ENCODE results near the gene AFAP1L1.

AFAP1L1 gene

DNA sequence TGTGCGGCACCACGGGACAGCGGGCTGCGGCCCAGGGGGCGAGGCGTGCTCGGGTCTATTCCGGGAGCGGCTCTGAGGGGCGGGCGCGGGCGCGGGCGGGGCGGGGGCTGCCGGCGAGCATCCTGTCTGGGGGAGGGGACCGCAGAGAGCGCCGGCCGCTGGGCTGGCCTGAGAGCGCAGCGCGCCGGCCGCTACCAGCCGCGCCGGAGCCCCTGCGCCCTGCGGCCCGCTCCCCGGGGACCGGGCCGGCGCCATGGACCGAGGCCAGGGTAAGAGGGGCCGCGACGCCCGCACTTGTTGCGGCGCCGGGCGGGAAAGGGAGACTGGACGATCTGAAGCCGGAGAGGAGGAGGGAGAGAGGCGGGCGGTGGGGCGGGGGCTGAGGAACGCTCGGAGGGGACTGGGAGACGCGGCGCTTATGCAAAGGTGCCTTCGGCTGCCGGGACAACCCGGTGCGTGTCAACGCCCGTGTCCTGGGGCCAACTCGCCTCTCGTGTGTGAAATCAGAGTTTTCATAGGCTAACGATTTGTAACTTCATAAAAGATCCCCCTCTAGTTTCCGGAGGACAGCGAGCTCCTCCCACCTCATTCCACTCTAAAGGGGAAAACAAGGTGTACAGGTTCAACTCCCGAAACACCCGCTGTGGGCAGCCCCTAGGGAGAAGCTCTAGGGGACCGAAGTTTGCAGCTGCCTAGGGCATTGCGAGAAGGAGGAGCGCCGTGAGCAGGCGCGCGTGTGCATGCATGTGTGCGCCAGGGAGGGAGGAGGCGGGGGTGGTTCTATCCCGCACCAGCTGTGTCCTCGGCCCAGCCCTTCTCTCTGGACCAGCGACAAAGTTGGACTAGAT lies at the start of gene AFAP1L1:
Gene AFAP1L1, plus strand, starts transcription at position 144 of the 848 bp plus-strand sequence. Its CDS starts 110 bp downstream, at position 254.
- no peak for DNase-seq

DNA sequence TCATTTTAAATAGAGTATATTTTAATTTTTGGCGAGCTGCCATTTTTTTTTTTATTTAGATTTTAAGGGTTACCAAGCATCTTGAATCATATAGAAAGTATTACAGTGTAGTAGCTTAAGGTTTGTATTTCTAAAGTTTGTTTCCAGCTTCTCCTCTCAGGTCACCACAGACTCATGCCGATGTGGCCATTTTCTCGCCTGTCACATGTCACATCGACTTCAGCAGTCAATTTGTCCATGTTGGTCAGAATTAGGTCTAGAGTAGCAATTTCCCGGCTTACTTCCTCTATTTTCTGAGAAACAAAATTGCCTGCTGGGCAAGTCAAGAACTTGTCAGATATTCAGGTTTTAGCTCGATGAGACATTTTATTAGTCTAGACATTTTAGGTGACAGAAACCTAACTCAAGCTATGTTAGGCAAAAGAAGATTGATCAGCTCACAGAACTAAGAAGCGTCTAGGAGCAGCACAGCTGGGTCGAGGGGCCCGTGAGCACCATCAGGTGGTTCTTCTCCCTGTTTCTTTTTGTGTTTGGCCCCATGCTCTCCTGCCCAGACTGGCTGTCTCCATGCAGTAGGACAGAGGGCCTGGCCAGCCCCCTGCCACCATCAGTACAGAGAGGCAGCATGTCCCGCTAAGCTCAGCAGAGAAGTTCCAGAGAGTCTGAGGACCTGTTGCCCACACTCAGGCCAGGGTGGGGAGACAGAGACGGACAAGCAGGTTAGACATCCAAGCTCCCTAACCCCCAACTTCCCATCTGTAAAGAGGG lies 48.4 kb upstream of the AFAP1L1 start:
- no peak for DNase-seq

DNA sequence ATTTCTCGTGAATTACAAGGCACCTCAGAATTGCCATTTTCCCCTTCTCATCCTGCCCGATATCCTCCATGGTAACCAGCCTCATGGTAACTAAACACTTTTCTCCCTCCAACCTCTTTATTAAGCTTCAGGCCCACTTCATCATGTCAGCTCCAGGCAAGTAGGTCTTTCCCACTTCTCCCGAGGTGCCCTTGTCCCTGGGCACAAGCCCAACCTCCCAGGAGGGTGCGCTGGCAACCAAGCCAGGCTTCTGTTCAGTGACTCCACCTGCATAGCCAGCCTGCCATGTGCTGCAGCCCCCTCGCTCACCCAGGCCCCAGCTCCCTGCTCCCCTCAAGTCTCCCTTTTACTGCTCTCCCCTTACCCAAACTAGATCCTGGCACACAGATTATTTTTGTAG lies 47.4 kb upstream of the AFAP1L1 start:
- no peak for DNase-seq

DNA sequence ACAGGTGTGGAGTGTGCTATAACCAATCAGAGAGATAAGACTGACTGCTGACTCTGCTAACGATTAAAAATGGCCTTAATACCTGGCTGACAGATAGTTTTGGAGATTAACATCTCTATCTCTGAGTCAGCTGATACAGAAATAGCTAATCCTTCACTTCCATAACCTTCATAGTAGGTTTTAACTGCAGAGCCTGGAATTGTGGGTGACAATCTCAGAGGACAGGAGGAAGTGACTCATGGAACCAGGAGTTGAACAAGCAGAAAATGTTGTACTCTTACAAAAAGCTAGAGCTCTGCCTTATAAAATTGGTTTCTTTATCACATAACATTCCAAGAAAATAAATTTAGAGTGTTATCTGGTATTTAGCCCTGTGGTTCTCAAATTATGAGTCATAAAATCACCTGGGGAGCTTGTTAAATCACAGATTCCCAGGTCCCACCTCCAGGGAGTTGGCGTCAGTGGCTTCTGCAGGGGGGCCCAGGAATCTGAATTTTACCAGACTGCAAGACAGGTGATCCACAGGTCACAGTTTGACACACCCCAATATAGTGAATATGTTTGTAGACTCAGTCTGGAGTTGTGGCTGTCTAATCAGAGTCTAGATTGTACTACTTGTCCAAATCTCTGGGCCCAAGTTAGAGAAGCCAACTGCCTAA lies 44.4 kb upstream of the AFAP1L1 start:
- DNase-seq: no peak

DNA sequence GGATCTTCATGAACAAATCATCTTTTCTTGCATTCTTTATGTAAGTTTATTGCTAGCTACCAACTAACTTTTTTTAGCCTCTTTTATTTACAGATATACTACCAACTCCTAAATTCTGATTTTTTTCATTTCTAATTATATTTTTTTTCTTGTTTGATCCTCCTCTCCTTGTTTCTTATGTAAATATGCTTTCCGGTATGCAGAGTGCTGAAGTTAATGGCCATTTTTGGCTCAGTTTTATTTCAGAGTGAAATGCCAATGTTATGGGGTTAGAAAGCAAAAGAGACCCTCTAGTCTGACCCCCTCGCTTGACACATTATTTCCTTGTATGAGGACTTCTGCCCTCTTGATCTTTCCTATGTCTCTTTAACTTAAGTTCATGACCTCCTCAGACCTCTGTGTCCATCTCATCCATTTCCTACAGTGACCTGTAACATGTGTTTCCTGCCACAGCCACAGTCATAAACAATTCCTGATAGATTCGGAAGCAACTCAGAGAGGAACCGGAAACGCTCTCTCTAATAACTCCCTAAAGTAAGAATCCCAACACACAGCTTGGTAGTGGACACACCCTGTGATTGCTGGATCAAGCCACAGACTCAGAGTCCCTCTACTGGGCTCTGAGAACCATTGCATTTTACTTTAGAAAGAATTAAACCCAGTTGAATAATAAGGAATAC lies 42.9 kb upstream of the AFAP1L1 start:
- no peak for DNase-seq

DNA sequence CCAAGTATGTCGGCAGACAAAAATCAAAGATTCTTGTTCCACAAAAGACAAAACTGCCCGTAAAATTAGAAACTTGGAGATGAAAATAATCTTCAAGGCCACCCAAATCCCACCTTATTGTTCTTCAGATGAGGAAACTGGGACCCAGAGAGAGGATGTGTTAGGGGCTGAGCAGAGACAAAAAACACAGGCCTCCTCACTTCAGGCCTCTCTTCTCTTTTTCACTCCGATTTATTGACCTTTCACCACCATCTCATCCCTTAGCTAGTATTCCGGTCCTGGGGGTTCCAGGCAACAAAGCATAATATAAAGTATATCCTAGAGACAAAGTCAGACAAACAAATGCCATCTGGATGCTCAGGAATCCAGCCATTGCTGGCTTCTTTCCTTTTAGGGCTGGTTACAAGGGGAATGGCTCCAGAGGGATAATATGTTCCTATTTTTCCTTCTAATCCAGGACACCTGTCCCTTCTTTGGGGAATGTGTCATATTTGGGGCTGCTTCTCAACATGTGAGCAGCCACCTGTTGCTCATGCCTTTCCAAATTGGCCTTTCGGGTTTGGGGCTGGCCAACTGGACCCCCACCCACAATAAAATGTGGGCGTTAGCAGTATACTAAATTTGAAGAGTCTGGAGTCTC lies 42.2 kb upstream of the AFAP1L1 start:
- no peak for DNase-seq

DNA sequence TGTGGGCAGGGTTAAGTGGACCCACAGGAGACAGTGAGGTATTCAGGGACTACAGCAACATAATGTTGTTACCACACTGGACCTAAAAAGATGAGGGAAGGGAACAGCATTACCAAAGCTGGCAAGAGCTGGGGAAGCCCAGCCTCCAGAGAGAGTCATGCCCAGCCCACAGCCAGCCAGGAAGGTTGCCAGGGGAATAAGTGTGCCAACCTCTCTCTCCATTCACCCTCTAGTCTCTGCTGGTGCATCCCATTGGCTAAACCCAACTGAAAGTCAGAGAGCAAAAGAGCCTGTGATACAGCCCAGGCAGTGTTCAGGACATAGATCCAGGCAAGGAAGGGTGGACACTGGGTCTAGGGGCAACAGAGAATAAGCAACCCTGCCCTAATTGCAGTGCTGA lies 35.8 kb upstream of the AFAP1L1 start:
- no peak for DNase-seq

DNA sequence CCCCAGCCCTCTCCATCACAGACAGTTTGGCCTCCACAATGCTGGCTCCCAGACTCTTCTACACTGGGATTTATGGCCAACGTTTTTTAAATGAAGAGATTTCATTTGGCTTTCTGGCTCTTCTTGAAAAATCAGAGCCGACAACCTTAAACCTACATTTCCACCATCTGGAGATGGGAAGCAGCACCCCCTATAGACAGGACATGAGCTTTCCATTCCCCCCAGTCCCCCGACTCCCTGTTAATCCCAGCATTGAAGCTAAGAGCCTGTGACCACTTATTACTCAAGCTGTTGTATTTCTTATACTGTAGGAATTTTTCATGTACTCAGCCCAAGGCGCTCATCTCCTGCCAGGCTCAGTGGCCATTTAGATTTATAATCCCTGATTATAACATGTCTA lies 34.0 kb upstream of the AFAP1L1 start:
- DNase-seq: no peak

DNA sequence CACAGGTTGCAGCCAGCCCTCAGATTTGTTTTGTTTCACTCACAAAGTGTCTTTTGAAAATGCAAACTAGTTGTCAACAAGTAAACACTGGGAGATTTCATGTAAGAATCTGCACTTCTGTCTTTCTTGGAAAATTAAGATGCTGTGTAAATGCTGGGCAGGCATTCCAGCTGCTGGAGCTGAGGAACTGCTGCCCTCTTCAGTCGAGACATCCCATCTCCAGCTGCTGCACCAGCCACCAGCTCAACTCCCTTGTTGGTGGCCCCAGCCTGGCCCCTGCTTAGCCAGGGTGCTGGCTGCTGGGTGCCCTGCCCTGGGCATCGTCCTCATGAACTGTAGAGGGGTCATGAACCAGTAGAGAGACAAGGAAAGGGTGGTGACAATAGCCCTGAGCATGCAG lies 33.1 kb upstream of the AFAP1L1 start:
- DNase-seq: no peak

DNA sequence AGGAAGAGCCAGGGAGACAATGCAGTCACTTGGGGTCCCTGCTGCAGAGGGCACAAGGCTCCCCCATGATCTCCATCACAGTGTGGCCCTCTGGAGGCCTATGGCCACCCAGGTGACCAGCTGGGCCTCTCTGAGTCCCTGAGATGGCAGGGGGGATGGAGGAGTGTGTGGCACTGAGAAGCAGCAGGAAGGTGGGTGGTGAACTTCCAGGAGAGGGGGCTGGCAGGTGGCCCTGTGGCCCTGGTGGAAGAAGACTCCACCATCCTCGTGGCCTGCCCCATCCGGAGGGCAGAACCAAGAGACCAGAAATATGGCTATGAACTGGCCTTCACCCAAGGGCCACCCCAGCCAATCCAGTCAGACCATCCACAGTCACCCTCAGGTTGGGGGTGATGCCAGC lies 31.7 kb upstream of the AFAP1L1 start:
- no peak for DNase-seq

DNA sequence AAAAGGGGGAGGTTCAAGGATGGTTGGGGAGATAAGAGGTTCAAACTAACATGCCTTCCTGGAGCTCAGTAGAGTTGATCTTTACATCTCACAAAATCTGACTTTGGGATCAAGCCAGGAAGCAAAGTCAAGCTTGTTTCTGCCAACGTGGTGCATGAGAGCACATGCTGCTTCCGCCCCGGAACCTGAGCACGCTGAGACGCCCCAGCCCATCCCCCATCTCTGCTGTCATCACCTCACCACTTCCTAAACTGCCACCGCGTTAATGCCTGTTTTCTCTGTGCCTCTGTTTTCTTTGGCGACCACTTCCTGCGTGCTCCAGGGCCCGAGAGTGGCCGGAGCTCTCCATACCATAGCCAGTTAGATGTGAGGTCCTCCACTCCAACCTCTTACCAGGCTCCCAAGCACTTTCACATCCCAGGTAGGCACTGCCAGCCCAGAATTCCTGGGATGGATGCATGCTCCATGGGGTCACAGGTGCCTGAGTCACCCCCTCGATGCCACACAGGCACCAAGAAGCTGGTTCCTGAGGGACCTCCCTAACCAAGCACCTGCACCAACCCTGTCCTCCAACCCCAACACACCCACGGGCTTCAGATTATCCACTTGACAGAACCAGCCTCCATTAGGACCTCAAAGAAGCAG lies 31.2 kb upstream of the AFAP1L1 start:
- no peak for DNase-seq

DNA sequence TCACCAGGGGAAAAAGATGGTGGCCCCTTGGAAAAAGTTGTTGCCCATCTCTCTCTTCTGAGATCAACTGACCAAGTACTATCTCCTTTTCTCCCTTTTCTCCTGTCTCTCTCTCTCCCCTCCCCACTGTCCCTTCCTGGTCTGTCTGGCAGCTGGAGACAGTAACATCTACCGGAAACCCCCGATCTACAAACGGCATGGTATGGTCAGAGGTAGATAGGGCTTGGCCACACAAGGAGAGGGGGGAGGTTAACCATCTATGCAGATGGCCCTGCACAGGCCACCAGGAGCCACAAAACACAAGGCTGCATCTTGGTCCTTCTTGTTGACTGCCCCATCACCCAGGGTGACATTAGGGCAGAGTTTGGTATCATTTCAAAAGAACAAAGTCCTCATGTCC lies 29.3 kb upstream of the AFAP1L1 start:
- no peak for DNase-seq

DNA sequence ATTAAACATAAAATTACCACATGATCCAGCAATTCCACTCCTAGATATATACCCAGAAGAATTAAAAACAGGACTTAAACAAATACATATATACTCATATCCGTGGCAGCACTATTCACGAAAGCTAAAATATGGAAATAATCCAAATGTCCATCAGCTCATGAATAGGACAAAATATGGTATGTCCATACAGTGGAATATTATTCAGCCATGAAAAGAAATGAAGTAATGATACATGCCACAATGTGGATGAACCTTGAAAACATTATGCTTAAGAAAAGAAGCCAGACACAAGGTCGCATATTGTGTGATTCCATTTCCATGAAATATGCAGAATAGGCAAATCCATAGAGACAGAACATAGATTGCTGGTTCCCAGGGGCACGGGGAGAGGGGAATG lies 24.8 kb upstream of the AFAP1L1 start:
- DNase-seq: no peak

DNA sequence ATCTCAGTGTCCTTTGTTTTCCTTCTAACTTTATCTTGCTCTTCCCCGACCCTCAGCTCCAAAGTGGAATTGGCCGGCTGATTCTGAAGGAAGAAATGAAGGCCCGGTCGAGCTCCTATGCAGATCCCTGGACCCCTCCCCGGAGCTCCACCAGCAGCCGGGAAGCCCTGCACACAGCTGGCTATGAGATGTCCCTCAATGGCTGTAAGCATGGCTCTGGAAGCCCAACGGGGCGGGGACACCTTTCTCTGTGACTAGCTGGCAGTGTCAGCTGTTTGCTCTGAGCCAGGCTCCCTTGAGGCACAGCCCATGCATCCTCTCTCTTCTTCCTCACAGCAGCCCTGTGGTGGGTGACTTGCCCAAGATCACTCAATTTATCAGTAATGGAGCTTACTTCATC lies 23.9 kb upstream of the AFAP1L1 start:
- DNase-seq: no peak

DNA sequence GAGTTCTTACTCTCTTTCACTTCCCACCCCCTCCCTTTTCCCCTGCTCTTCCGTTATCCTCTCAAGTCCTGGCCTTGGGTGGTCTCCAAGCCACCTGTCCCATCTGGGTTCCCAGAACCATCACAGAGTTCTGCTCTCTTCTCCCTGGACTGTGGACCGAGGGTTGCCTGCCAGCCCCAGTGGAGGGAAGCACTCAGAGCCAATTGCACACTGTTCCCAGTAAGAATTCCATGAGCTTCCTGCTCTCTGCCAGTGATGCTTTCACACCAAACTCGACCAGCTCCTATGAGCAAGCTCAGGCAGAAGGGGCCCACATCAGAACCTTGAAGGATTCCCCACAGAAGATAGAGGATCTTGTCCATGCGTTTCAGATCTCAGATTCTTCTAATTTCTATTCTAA lies 20.1 kb upstream of the AFAP1L1 start:
- DNase-seq: no peak

DNA sequence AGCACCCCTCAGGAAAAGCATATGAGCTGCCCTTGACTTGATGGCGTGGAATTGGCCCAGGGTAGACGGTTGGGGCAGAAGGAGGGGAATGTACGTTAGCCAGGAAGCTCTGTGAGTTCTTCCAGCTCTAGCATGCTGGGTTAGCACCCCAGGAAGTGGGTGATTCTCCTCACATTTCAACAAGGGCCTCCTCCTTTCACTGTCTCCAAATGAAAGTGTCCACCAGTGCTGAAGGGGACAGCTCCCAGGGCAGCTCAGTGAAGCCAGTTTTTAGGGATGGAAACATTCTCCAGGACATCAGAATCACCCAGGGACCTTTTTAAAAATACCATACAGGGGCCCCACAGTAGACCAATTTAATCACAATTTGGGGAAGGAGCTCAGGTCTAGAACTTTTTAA lies 17.2 kb upstream of the AFAP1L1 start:
- DNase-seq: no peak

DNA sequence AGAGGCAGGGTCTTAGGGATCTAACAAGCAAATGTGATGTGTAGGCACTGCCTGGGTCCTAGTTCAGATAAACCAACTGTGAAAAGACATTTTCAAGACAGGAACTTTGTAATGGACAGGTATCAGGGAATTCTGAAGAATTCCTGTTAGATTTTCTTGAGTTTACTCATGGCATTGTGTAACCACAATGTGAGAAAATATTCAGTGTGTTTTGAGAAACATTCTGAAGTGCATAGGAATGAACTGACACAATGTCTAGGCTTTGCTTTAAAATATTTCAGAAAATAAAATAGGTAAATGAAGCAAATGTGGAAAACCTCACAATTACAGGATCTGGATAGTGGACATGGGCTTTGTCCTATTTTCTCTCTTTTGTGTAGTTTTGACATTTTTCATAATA lies 15.2 kb upstream of the AFAP1L1 start:
- no peak for DNase-seq

DNA sequence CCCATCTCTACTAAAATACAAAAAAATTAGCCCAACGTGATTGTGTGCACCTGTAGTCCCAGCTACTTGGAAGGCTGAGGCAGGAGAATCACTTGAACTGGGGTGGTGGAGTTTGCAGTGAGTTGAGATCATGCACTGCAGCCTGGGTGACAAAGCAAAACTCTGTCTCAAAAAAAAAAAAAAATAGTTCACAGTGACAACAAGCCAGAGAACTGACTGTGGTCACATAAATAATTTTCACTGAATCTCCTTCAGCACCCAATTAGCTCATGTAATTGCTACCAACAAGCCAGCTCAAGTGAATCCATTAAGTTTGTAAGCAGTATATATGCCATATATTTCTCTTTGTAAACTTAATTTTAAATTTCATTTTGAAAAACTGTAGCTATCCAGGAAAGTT lies 14.5 kb upstream of the AFAP1L1 start:
- DNase-seq: no peak

DNA sequence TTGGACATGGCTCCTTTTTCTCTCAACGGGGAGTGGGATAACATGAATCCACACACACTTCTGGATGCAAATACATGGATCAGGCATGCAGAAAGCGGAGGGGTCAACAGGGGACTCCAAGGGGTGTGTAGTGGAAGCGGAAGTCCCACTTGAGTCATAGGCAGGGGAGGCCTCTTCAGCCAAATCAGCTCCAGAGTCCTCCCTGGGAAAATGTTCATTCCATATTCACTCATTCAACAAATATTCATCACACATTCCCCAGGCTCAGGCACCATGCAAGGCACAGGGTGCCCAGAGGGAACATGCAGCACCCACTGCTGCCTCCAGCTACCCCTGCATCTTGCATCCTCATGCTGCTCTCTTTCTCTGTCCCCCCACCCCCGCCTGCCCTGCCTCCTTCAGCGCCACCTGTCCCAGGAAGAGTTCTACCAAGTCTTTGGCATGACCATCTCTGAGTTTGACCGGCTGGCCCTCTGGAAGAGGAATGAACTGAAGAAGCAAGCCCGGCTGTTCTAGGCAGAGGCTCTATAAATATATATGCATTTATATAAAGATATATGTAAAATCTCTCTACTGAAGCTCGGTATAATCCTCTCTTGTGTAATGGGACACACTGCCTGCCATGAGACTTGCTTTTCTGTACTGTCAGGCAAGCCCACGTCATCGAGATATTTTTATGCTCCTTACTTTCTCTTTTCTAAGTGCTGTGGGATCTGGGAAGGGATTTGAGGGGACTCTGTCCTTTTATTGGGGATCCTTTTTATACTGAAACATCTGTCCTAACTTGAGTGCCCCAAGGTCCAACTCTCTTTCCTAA lies 13.6 kb upstream of the AFAP1L1 start:
- no peak for DNase-seq

DNA sequence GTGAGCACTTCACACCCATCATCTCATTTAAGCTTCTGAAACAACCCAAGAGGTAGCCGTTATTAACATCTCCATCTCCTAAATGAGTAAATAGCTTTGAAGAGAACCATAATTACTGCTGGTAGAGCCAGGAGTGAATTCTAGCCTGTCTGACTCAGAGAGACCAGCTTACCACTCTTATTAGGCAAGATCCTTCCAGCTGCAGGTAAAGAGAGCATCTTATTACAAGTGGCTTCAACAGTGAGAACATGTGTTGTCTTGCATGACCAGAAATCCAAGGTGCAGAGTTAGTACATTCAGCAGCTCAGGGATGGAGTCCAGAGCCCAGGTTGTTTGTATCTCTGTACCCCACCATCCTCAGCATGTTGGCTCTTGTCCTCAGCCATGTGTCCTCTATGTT lies 10.9 kb upstream of the AFAP1L1 start:
- DNase-seq: no peak

DNA sequence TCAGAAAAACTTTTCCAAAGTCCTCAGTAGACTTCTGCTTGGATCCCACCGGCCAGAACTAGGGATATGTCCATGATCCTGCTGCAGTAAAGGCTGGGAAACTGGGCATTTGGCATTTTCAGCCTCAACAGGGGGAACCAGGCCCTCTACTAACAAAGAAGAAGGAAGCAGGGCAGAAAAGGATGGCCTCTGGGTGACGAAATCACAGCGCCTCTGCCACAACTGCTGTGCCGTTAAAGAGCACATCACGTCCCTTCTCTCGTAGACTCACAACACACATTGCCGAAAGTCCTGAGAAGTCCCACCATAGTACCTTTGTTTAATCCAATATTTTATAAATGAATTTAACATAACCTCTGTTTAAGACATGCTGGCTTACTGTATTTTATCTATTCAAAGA lies 10.4 kb upstream of the AFAP1L1 start:
- DNase-seq: no peak

All from GOT3 (cell line).